ENCODE data around the gene JOSD2. TPM values are rescaled to one million over a fixed set of nuclear protein-coding genes. Genes with fewer than 3 reads are reported as not detected.
"Not testable (repeated sequence)": the region's sequence is repeated elsewhere in the genome, so short reads cannot be mapped to it uniquely, and the experiment has no call there.

The JOSD2 gene
- polyA plus RNA-seq, 3 donors: 7.1 to 16.9 (median 13.8) TPM

GRCh38 chr19:50488389-50489194 is 22.4 kb downstream of the JOSD2 start:
- no peak for DNase-seq (ENCODE audit: extremely low read depth in 1 of 11, low read depth in 9 of 11, low spot score in 4 of 11)

DNA sequence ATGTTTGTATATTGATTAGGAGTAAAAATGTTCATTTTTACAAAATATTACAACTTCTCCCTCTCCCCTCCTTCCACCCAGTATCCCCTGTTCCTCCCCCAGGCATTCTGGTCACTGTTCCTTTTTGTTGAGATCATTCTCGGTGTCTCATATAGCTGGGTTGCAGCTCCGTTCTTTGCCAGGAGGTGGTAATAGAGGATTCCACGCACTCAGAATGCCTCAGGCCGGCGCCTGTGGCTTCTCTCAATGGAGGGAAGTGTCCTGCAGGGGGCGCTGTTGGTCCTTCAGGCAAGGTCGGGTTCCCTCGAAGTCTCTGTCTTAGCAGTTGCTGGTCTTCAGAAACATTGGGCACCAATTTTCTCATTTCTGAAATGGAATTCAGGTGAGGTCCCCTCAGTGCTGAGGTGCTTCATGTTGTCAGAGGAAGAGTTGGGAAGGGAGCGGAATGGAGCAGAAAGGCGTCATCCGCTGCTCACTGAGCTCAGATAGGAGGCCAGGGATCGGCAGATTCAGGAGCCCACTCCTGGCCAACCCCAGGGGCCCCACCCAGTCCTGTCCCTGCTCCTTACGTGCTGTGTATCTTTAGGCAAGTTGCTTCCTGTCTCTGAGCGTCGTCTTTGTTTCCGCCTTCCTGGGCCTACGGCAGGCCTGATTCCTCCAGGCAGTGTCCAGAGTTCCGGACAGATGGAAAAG is 24.0 kb downstream of the JOSD2 start:
- DNase-seq (ENCODE audit: extremely low read depth in 1 of 11, low read depth in 9 of 11, low spot score in 4 of 11): no peak

DNA sequence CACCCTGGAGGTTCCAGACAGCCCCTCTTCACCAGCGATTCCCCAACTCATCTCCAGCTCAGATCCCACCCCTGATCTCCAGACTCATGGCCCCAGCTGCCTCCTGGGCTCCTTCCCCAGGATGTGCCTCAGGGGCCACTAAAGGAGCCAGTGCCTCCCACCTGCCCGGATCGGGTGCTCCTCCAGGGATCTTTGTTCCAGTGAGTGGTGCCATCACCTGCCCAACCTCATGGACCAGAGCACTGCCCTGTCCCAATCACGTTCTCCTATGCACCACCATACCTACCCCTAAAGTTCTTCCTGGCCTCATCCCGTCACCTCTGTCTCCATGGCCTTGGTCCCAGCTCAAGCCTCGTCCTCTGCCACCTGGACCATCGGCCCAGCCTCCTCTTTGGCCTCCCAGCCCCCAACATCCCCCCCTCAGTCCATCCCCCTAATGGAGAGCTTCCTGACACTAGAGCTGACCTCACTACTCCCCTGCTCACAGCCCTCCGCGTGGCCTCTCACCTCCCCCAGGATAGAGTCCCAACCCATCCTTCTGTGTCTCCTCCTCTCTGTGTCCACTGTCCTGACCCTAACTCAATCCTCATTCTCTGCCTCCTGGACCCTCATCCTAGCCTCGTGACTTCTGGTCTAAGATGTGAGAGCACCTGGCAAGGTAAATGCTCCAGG is 25.6 kb downstream of the JOSD2 start:
- no peak for DNase-seq (ENCODE audit: extremely low read depth in 1 of 11, low read depth in 9 of 11, low spot score in 4 of 11)

DNA sequence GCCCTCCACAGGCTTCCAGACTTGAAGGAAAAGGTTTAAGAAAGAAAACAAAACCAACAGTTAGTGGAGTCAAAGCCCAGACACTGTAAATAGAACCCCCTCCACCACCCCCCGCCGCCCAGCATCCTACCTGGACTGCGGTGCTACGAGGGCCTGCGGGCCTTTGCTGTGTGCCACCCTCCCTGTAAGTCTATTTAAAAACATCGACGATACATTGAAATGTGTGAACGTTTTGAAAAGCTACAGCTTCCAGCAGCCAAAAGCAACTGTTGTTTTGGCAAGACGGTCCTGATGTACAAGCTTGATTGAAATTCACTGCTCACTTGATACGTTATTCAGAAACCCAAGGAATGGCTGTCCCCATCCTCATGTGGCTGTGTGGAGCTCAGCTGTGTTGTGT is 28.1 kb downstream of the JOSD2 start:
- DNase-seq (ENCODE audit: extremely low read depth in 1 of 11, low read depth in 9 of 11, low spot score in 4 of 11): no peak

DNA sequence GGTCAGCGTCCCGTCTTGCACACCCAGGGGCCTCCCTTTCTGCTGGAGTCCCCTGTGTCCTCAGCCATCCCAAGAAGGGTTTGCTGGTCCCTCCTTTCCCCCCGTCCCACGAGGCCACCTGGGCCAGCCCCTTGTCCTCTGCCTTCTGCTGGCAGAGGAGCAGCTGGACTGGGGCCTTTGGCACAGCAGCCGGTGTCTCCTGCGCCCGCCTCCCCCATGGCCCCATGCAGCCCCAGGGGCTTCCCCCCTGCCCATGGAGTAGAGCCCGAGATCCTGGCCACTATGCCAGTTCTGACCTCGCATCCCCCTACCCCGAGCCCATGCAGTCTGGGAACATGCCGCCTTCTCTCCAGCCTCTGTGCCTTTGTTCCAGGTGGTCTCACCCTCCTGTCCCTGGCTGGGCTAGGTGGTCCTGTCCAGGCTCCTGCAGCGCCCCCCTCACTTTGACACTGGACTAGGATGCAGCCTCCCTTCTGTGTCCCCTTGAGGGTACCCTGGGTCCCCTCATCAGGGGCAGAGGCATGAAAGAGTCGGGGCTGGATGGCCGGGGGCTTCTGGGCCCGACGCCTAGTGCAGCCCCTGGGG is 28.6 kb downstream of the JOSD2 start:
- DNase-seq (ENCODE audit: extremely low read depth in 1 of 11, low read depth in 9 of 11, low spot score in 4 of 11): no peak

GRCh38 chr19:50481351-50482149 is 29.4 kb downstream of the JOSD2 start:
- no peak for DNase-seq (ENCODE audit: extremely low read depth in 1 of 11, low read depth in 9 of 11, low spot score in 4 of 11)

DNA sequence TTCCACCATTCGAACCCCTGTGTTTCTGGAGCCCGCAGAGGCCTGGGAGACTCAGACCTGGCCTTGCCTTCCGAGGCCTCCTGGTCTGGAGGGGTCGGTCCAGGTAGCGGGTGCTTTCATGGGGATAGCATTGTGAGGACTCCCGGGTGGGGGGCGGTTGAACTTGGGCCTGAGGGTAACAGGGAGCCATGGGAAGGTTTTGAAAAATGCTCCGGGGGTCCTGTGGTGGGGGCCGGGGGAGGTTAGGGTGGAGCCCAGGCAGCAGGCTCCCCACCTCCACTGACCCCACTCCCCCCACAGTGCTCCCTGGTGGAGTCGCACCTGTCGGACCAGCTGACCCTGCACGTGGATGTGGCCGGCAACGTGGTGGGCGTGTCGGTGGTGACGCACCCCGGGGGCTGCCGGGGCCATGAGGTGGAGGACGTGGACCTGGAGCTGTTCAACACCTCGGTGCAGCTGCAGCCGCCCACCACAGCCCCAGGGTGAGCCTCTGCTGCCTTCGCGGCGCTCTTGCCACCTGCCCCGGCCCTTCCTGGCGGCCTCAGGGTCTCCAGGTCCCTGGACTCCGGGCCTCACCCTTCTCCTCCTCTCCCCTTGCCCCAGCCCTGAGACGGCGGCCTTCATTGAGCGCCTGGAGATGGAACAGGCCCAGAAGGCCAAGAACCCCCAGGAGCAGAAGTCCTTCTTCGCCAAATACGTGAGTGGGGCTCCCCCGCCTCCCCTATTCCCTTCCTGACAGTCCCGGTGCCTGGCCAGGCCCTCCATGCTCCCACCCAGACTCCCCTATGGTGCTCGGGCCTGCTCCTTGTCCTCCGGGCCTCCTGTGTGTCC is 30.5 kb downstream of the JOSD2 start:
- no peak for DNase-seq (ENCODE audit: extremely low read depth in 1 of 11, low read depth in 9 of 11, low spot score in 4 of 11)

GRCh38 chr19:50479761-50480251 is 31.2 kb downstream of the JOSD2 start:
- DNase-seq (ENCODE audit: extremely low read depth in 1 of 11, low read depth in 9 of 11, low spot score in 4 of 11): no peak

- DNase-seq (ENCODE audit: extremely low read depth in 1 of 11, low read depth in 9 of 11, low spot score in 4 of 11): no peak
These were observed 31.9 kb downstream of the JOSD2 start for GRCh38 chr19:50478901-50479715.

DNA sequence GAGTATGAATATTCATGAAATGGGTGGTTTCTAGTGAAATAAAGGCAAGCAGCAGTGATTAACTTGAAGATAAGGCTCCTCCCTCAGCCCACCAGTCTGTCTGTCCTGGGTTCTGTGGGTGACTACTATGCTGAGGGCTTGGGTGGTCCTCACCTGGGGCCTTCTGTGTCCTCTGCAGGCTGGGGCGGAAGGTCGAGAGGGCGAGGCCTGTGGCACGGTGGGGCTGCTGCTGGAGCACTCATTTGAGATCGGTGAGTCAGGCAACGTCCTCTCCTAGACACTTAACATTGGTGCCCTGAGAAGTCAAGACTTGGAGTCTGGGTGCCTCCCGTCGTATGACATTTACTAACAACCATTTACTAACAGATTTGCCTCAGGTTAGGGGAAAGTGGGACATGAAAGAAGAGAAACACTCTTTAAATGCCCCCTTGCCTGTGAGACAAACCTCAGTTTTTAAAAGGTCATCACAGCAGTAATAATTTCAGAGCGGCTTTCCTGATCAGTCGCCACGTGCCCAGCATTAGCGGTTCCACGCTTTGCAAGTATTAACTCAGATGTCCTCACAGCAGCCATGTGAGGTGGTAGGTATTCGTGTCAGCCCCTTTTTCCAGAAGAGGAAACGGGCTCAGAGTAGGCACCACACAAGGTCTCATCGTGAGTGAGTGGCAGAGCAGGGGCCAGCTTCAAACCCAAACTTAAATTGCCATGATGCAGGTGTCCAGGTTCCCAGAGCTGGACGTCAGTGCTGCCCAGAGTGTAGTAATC is 33.1 kb downstream of the JOSD2 start:
- DNase-seq (ENCODE audit: extremely low read depth in 1 of 11, low read depth in 9 of 11, low spot score in 4 of 11): no peak

DNA sequence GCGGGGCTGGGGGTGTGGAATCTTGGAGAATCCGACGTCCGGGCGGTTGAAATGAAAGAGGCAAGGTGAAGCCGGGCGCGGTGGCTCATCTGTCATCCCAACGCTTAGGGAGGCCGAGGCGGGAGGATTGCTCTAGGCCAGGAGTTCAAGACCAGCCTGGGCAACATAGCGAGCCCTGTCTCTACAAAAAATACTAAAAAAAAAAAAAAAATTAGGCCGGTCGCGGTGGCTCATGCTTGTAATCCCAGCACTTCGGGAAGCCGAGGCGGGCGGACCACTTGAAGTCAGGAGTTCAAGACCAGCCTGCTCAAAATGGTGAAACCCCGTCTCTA is 34.1 kb downstream of the JOSD2 start:
- DNase-seq (ENCODE audit: extremely low read depth in 1 of 11, low read depth in 9 of 11, low spot score in 4 of 11): no peak

- peak; percentile 77 to 95 (median 91) for DNase-seq (ENCODE audit: extremely low read depth in 1 of 11, low read depth in 9 of 11, low spot score in 4 of 11)
These were observed 34.6 kb downstream of the JOSD2 start, which contains the start of the genes EMC10 and GARIN5A for GRCh38 chr19:50476224-50476906. Gene EMC10, plus strand, starts transcription at chr19:50476507. Its CDS starts 38 bp downstream, at chr19:50476545. Gene GARIN5A, minus strand, starts transcription at chr19:50476848. Its CDS starts 460 bp downstream, at chr19:50476388.

DNA sequence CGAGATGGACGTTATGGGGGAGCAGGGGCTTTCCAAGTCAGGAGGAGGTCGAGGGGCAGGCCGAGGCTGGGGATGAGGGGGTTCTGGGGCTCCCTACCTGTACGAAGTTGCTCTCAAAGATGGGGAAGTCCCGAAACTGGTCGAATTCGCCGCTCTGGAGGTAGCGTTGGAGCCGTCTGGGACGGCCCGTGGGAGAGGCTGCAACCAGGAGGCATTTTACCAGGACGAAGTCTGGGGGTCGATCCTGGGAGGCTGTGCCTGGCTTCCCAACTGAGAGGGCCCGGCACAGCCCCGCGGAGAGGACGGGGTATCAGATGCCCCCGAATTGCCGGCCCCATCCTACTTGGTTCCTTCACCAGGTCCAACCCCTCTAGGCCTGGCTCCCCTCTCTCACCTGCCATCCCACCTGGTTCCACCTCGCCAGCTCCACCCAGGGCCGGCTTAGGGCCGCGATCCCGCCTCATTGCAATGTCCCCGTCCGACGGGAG is 35.2 kb downstream of the JOSD2 start:
- DNase-seq (ENCODE audit: extremely low read depth in 1 of 11, low read depth in 9 of 11, low spot score in 4 of 11): no peak

DNA sequence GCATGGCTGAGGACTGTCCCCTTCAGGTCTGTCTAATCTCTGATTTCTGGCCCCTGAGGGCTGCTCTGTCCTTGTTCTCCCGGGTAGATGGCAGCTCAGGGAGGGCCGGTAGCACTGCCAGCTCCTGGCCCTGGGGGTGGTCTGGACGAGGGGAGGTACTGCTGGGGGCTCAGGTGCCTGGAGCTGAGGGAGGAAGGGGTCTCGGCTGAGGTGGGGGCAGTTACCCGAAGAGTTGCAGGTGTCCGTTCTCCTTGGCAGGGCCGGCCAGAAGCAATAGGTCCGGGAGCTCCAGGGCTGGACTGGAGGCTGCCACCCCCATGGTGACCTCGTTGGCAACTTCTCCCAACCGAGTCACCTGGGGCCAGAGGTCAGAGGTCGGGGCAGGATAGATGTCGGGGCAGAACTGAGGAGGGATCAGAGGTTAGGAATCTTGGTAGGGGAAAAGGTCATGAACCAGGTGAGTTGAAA is 35.9 kb downstream of the JOSD2 start:
- DNase-seq (ENCODE audit: extremely low read depth in 1 of 11, low read depth in 9 of 11, low spot score in 4 of 11): no peak

GRCh38 chr19:50473336-50473735 is 37.7 kb downstream of the JOSD2 start:
- DNase-seq (ENCODE audit: extremely low read depth in 1 of 11, low read depth in 9 of 11, low spot score in 4 of 11): not testable (repeated sequence)

All from renal cortex interstitium (tissue), 11 donors.